MM.1S (cell line): ENCODE data around the gene CFAP58.

ENCODE experiments used
- EZH2 ChIP-seq: fragments of 300-600 bp; sonication (generic); optimal IDR thresholded peaks from 2 replicates; pipeline ENCODE3; 2017; ENCODE audit warnings: low read depth, mild to moderate bottlenecking, antibody characterized with exemption, low read length, mixed read lengths
- TF ChIP-seq, protein P1 (sequence below): fragments of 300-600 bp; sonication (generic); IDR thresholded peaks from 2 replicates; pipeline ENCODE4 v1.5.1; 2016; ENCODE audit warnings: antibody characterized with exemption, low read length, mixed read lengths

DNA sequence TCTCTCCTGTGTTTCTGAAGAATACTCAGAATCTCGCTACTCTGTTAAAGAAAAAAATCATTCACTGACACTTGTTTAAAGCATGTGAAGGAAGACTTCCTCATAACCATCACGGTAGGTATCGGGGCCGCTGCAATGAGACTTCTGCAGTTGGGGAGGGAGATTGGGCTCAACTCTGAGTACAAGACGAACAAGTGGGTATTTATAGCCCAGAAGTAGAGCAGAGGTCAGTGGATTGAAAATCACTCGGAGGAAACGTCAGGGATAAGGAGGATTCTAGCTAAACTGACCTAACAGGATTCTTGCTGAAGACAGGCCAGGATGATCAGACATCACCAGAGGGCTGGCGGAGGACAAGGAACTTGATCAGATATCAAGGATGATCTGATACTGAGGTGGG lies 48.7 kb upstream of the CFAP58 start:
- TF ChIP-seq, protein P1, sequence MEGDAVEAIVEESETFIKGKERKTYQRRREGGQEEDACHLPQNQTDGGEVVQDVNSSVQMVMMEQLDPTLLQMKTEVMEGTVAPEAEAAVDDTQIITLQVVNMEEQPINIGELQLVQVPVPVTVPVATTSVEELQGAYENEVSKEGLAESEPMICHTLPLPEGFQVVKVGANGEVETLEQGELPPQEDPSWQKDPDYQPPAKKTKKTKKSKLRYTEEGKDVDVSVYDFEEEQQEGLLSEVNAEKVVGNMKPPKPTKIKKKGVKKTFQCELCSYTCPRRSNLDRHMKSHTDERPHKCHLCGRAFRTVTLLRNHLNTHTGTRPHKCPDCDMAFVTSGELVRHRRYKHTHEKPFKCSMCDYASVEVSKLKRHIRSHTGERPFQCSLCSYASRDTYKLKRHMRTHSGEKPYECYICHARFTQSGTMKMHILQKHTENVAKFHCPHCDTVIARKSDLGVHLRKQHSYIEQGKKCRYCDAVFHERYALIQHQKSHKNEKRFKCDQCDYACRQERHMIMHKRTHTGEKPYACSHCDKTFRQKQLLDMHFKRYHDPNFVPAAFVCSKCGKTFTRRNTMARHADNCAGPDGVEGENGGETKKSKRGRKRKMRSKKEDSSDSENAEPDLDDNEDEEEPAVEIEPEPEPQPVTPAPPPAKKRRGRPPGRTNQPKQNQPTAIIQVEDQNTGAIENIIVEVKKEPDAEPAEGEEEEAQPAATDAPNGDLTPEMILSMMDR: no peak
- TF ChIP-seq EZH2: no peak
